ENCODE data around the gene ALAS1.
"Not testable (repeated sequence)": the region's sequence is repeated elsewhere in the genome, so short reads cannot be mapped to it uniquely, and the experiment has no call there.

The ALAS1 gene

GRCh38 chr3:52197842-52198625 lies at the start of gene ALAS1:
TSS of gene ALAS1 (plus strand) at chr3:52198160. CDS start at chr3:52199242, 1,082 bp downstream.
- DNase-seq (ENCODE audit: low read depth, low spot score): peak; percentile 97

- no peak for DNase-seq (ENCODE audit: low read depth, low spot score)
Observed at GRCh38 chr3:52149021-52149420, 48.9 kb upstream of the ALAS1 start.

- no peak for DNase-seq (ENCODE audit: low read depth, low spot score)
Observed at GRCh38 chr3:52149726-52150125, 48.2 kb upstream of the ALAS1 start.

- DNase-seq (ENCODE audit: low read depth, low spot score): no peak
Observed at GRCh38 chr3:52150357-52150756, 47.6 kb upstream of the ALAS1 start.

- no peak for DNase-seq (ENCODE audit: low read depth, low spot score)
Observed at GRCh38 chr3:52150860-52151259, 47.1 kb upstream of the ALAS1 start.

- DNase-seq (ENCODE audit: low read depth, low spot score): not testable (repeated sequence)
Observed at GRCh38 chr3:52151991-52152390, 46.0 kb upstream of the ALAS1 start.

GRCh38 chr3:52153389-52154096 lies 44.4 kb upstream of the ALAS1 start:
- DNase-seq (ENCODE audit: low read depth, low spot score): peak; percentile 41

- peak; percentile 98 for DNase-seq (ENCODE audit: low read depth, low spot score)
Observed at GRCh38 chr3:52154135-52155094, 43.5 kb upstream of the ALAS1 start, which contains the start of gene POC1A. TSS of gene POC1A (minus strand) at chr3:52154423. CDS start at chr3:52154372, 51 bp downstream.

- DNase-seq (ENCODE audit: low read depth, low spot score): no peak
Observed at GRCh38 chr3:52155912-52156311, 42.0 kb upstream of the ALAS1 start.

- no peak for DNase-seq (ENCODE audit: low read depth, low spot score)
Observed at GRCh38 chr3:52159503-52159902, 38.5 kb upstream of the ALAS1 start.

GRCh38 chr3:52162250-52162872 lies 35.6 kb upstream of the ALAS1 start:
- DNase-seq (ENCODE audit: low read depth, low spot score): no peak

GRCh38 chr3:52167240-52167639 lies 30.7 kb upstream of the ALAS1 start:
- DNase-seq (ENCODE audit: low read depth, low spot score): no peak

GRCh38 chr3:52170217-52170616 lies 27.7 kb upstream of the ALAS1 start:
- not testable (repeated sequence) for DNase-seq (ENCODE audit: low read depth, low spot score)

- DNase-seq (ENCODE audit: low read depth, low spot score): peak; percentile 50
Observed at GRCh38 chr3:52171514-52172261, 26.3 kb upstream of the ALAS1 start.

GRCh38 chr3:52172262-52172757 lies 25.6 kb upstream of the ALAS1 start:
- DNase-seq (ENCODE audit: low read depth, low spot score): no peak

- DNase-seq (ENCODE audit: low read depth, low spot score): no peak
Observed at GRCh38 chr3:52173101-52173500, 24.9 kb upstream of the ALAS1 start.

- DNase-seq (ENCODE audit: low read depth, low spot score): no peak
Observed at GRCh38 chr3:52174896-52175295, 23.1 kb upstream of the ALAS1 start.

- no peak for DNase-seq (ENCODE audit: low read depth, low spot score)
Observed at GRCh38 chr3:52175416-52176179, 22.4 kb upstream of the ALAS1 start.

GRCh38 chr3:52176180-52176752 lies 21.7 kb upstream of the ALAS1 start:
- DNase-seq (ENCODE audit: low read depth, low spot score): no peak
